MV-4-11 (cell line): ENCODE measurements around the gene GNLY.

ENCODE experiments used
- DNase-seq: peaks from one replicate; lab custom pipeline; 2025; lab: John Stamatoyannopoulos, UW

GNLY gene

GRCh38 chr2:85728883-85729824 lies 35.0 kb downstream of the GNLY start:
- DNase-seq: peak; percentile 49

DNA sequence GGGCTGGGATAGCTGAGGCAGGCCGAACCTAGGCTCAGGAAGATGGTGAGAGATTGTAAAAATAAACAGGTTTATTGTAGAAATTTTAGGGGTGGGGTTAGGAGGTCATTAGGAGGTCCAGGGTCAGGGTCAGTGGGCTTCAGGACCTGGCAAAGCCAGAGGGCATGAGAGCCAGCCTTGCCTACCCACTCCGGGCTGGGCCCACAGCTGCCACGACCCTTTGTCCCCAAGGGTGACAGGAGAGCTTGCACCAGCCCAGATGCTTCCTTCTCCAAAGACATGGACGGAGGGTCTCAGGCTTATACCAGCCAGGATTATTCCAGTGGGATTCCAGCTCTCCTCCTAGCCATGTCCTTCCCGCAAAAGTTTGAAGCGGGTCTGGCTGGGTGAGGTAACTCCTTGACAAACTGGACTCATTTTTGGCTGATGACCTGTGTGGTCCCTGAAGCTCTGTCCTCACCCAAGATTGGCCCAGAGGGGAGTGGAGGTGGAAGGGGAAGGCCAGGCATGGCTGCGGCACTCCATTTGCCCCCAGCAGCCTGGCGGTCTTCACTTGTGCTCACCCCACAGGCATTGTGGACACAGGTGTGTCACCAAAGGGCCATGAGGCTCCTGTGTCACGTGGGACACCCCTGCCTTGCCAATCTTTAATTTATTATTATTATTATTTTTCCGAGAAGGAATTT lies 35.8 kb downstream of the GNLY start:
- no peak for DNase-seq

- no peak for DNase-seq
Observed at GRCh38 chr2:85730686-85731230, 36.6 kb downstream of the GNLY start.

DNA sequence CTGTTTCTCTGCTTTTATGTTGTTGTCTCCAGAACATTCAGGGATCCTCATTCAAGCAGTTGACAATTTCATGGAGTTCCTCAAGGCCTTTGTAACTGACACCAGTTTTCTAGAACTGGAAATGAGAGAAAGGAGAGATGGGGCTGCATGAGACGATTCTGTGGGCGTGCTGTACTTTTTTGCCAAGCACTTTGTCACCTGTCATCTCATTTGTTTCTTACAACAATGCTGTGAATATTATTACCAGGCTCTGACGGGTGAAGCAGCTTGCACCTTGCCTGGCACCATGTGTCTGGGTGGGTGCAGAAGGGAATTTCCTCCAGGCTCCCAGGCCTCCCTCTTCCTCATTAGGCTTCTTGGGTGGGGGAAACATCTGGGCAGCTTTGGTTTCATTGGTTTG lies 37.4 kb downstream of the GNLY start:
- no peak for DNase-seq

- DNase-seq: no peak
Observed at GRCh38 chr2:85732467-85733120, 38.4 kb downstream of the GNLY start.

- no peak for DNase-seq
Observed at GRCh38 chr2:85733121-85733960, 39.2 kb downstream of the GNLY start.

GRCh38 chr2:85734015-85734414 lies 39.9 kb downstream of the GNLY start:
- DNase-seq: no peak

DNA sequence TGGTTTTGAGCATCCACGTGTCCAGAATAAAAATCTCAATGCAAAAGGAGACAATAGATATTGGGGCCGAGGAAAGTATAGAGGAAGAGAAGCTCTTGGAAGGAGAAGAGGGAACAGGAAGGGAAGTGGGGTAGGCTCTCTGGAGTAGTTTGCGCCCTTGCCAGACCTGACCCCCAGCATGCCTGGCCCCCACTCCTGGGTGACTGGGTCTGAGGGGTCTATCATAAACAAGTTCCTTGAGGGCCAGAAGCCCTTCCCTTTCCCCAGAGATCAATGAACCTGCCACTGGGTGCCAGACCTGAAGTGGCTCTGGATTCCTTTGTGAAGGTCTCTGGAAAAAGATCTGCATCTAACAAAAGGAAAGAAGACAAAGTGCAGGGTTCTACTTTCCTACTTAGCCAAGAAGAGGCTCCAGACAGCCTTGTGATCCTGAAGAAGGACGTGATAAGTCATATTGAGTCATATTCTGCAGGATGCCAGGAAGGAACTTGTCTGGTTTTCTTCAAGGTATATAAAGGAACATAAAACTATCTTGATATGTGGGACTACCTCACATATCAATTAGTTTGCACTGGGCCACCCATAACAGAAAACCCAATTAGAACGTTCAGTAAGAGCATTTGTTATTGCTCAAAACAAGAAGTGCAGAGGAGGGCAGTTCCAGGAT lies 40.9 kb downstream of the GNLY start:
- no peak for DNase-seq

DNA sequence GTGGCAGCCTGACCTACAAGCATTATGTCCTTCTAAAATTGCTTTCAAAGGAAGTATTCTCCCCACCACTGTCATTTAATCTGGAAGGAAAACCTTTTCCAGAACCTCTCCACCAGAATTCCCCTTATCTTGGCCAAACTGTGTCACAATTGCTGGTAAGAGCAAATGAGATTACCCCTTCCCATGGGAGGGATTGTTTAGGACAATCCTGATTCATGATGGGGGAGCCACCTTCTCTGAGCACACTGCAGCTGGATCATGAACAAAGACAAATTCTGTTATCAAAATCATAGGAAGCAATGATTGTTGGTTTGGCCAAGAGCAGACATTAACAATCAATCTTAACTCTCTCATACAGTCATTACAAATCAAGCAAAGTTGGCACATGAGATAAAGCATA lies 41.5 kb downstream of the GNLY start:
- no peak for DNase-seq

- DNase-seq: no peak
Observed at GRCh38 chr2:85736456-85737355, 42.5 kb downstream of the GNLY start.

- no peak for DNase-seq
Observed at GRCh38 chr2:85737481-85737880, 43.3 kb downstream of the GNLY start.

DNA sequence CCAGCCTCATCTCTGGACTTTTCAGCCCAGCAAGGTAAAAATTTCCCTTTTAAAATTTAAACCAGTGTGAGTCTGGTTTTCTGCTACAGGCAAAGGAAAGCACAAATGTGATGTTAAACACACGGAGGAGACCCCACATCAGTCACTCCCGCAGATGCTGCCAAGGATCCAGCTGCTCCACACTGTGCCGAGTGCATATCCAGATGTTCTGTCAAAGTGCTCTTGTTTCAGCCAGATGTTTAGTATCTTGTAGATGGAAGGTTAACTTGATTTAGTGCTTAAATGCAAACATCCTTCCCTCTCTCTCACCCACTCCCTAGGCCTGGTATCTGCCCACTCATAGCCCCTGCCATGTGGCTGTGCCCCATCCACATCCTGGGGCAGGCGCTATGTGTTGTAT lies 43.8 kb downstream of the GNLY start:
- DNase-seq: no peak

GRCh38 chr2:85740193-85740592 lies 46.0 kb downstream of the GNLY start:
- DNase-seq: no peak

GRCh38 chr2:85741211-85741832 lies 47.2 kb downstream of the GNLY start:
- DNase-seq: no peak

- peak; percentile 60 for DNase-seq
Observed at GRCh38 chr2:85741833-85742455, 47.8 kb downstream of the GNLY start.

GRCh38 chr2:85743304-85743978 lies 49.3 kb downstream of the GNLY start:
- DNase-seq: no peak

DNA sequence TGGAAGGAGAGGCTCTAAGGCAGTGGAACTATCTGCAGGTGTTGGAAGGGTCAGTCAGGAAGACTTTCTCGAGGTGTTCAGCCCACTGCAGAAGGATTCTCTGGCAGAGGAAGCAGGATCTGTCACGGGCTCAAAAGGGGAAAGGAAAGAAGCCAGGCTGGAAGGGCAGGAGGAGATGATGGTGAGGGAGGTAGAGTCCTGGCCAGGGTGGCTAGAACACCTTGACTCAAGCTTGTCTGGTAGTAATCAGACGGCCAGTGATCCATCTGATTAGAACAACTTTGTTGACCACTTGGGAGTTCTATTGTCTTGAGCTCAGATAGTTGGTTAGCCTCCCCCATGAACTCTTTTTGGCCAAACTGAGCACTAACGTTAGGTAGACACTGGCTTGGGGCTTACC lies 49.9 kb downstream of the GNLY start:
- DNase-seq: no peak
